SW 1271 (cell line): Measurements from ENCODE around the gene CD63.

Experiments
- DNase-seq, 2 experiments: peaks; one replicate each; lab custom pipeline; 2025; lab: John Stamatoyannopoulos, UW

Gene CD63

DNA sequence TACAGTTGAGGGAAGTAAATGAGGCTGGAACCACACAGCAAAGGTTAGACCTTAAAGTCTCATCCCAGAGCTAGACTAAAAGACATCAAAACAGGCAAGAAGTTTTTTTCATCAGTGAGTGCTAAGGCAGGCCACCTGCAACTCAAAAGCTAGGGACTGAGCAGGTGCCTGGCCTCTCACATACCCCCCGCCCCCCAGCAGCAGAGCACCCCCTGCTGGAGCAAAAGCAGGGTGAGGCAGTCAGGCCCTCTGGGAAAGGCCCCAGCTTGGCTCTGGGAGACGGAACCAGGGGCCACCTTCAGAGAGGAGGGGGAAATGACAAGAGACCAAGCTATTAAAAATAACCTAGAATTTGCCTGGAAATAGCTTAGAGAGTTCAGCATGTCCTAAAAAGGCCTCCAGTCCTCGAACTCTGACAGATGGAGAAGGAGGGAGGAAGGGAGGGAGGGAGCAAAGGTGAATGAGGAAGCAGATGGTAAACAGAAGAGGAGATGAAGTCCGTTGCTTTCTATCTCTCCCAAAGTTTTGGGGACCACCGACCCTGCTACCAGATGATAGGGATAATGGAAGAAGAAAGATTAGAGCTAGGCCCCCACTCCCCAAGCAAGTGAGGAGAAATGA lies 22.9 kb downstream of the CD63 start:
- no peak for DNase-seq

DNA sequence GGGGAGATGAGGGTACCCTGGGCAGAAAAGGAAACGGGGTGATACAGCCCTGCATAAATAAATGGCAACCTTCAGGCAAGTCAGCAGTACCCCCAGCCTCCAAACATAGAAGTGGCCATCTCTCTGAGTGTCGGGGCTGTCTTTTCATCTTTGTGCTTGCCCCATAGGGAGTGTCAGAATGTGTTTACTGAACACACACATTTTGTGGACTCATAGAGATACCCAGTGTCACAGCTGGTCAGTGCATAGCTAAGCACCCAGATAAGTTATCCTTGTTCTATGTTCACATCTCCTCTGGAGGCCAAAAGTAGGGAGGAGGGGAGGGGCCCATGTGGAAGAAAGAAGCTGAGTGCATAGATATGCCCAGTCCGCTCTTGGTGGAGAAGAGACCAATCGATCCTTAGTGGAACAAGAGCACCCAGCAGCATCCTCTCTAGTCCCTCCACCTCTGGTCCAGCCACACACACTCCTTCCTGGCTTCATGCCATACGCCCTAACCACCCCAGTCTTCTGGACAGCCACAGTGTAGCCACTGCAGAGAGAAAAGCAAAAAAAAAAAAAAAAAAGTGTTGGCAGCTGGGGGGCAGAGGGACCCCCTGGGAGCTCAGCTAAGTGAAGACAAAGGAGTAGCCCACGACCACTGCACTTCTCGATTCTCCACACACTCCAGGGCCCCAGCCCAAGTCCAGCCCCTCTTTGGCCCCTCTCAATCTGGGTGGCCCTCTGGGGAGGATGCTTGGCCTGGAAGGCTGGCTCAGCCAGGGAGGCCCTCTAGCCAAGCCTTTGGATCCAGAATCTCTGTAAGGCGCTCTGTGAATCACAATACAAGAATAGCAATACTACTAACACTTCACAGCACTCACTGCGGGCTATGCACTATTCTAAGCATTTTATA lies 23.7 kb downstream of the CD63 start:
- no peak for DNase-seq

DNA sequence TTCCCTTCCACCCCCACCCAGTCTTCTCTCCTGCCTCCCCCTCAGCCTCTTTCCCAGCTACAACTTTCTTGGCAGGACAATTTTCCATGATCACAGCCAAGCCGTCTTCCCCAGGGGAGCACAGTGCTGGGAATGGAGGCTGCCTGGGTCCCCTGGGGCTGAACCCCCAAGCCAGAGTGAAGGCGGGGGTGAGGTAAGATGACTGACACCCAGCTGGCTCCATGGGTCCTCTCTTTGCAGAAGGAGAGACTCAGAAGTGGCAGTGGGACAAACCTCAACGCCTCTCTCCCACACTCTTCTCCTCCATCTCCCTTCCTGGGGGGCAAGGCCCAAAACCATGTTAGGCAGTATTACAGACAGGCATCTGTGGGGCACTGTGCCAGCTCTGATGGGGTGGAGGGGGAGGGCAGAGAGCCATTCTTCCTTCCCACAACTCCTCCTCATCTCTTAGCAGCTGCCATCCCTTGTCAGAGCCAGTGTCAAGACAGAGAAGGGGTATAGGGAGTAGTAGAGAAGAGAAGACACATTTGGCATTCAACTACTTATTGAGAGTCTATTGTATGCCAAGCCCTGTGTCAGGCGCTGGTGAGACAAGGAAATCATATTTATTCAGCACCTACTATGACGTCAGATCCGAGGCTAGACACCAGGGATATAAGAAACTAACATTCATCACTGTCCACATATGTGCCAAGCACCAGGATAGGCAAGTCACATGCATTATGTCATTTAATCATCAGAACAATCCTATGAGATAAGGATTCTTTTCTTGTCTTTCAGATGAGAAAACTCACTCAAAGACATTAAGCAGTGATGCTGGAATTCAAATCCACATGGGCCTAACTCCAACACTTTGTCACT lies 24.7 kb downstream of the CD63 start:
- DNase-seq = no peak

DNA sequence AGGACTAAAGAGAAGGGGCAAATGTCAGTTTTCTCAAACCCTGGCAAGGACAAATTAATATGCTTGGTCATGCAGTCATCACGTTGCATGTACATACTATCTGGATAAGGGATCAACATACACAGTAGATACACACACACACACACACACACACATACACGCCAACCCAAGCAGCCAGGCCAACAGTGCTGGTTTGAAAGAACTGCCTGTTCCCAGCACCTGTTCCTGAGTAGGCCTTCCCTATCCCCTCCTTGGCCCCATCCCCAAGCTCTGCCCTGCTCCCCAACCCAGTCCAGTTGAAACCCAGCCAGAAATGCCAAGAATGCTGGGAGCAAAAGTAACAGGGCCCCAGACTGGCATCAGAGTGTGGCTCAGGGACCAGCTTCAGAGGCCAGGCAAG lies 25.5 kb downstream of the CD63 start:
- no peak for DNase-seq

DNA sequence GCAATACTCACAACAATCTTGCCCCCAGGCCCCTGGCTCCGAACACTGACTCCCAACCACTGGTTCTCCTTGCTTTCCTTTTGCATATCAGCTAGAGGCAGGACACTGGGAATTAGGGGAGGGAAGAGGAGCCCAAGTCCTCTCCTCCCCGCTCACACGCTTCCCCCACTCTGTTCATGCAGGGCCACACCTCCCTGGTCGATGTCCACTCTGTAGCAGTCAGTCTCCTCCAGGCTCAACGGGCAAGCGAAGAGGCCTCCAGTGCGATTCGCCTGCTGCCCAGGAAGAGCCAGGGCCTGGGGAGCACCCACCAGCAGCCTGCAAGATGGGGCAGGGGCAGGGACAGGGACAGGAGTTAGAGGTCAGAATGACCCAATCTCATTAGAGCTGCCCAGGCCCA lies 25.9 kb downstream of the CD63 start:
- DNase-seq = no peak

DNA sequence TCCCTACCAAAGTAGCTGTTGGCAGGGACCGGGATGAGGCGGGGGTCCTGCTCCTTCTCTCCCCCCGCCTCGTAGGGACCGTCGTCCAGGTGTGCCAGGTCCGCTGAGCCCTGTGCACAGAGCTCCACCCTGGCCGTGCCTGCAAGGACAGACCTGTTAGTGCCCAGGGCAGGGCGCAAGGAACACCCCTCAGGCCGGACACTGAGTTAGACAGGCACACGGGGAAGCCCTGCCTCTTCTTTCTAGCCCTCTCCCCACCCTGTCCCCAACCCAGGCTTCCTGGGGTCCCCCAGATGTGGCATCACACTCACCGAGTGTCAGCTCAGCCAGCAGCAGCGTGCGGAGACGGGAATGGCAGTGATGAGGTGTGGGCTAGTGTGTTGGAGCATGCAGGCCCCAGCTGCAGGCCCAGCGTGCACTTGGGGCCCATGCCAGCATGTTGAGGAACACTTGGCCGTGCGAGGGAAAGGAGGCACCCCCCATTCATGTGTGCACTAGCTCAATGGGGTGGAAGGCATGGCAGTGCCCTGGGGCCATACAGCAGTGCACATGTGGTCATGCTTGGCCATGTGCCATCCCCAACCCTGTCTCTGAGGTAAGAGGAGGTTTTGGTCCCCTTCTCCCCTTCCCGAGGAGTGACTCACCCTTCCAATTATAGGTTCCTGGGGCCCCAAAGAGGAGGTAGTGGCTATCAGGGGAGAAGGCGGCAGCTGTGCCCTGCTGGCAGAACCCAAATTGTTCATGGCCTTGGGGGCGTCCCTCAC lies 28.4 kb downstream of the CD63 start:
- DNase-seq = no peak

DNA sequence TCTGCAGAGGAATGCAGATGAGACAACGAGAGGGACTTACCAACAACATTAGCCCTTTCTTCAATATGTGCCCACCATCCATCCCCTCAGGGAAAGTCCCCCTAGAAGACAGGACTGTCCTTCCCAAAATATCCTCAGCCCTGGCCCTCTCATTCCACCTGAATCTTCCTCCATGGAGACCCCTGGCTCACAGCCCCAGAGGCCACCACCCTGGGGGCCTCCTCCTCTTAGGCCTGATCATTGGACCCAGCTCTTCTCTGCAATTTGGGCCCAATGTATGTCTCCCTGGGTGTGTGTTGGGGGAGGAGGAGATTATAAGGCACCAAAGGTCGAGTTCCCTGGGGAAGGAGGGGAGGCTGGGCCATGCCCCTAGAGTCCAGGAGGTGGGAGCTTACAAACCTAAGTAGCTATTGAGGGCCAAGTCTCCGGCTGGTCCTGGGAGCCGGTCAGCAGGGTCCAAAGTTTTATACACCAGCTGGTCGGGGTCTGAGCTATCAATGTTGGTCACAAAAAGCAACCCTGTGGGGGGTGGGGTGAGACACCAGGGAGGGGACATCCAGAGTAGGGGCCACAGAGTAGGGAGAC lies 29.2 kb downstream of the CD63 start:
- DNase-seq = no peak

DNA sequence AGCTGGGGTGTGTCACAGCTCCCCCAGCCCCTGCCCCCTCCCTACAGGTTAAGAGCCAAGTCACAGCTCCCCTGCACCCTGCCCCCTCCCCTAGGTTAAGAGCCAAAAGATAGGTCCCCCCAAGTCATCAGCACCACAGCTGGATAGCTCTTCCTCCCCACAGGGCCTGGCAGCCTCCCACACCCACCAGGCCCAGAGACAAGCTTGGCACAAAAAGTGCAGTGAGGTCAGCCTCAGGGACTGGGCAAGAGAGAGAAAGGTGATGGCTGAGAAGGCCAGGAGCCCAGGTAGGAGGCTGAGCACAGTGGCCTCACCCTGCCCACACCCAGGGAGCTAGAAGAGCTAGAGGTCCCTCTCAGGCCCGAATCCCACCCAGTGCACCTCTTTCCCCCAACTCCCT lies 29.8 kb downstream of the CD63 start:
- no peak for DNase-seq

DNA sequence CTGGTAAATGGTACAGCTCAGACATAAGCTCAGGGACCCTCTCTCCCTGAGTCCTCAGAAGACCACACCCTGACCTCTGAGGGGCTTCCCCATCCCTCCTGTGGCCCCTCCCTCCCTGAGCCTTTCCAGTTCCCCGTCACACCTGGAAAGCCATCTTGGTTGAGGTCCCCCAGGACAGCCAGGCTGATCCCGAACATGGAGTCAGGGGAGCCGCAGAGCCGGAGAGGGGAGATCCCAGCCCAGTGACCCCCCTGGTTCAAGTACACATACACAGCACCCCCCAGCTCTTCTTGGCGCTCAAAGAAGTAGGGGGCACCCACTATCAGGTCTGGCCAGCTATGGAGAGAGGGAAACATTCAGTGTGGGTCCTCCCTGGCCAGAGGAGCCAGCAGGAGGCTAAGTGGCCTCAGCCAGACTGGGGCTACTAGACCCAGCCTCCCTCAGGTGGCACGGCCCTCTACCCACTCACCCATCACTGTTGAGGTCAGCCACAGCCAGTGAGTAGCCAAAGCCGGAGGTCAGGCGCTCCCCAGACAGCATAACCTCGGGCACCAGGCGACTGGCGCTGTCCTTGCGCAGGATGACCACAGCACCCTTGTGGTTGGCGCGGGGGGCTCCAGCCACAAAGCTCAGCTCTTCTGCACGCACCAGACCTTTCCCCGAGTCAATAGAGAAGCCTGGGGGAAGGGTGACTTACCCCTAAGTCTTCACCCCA lies 30.4 kb downstream of the CD63 start:
- DNase-seq = no peak

DNA sequence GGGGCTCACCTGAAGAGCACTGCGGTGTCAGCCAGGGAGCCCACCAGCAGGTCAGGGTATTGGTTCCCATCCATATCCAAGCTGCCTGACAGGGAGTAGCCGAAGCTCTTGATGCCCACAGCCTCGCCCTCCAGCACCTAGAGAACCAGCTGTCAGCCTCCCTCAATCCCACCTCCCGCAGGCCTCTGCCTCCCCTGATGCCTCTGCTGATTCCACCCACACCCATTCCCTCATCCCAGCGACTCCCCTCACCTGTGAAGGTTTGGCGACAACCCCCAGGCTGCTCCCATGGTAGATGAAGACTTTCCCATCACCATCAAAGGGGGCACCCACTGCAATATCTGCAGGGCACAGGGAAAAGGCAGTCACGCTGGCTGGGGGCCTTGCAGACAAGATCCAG lies 31.1 kb downstream of the CD63 start:
- DNase-seq = no peak

DNA sequence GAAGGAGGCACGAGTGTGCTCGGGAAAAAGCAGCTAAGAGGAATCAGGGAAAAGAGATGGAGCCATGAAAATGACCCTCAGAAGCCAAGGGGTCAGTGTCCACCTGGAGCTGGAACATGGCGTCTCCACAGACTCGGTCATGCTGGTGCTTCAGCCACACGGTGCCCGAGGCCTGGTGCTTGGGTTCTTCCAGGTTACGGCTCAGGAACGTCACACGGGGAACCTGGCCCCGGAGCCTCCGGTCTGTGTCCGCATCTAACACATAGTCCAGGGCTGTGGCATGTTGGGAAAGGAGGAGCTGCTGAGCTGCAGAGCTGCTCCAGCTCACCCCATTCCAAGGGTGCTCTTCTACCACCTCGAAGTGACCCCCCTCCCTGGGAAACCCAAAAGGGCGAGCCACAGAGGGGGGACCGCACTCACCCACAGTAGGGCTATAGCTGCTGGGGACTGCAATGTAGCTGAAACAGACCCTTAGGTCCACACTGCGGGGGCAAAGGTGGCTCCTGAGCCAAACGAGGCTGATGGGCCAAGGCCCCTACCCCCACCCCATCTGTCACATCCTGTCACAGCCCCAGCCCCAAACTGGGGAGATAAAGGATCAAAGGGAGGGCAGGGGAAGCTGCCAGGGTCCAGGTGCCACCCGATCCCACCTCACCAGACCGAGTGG lies 31.9 kb downstream of the CD63 start:
- no peak for DNase-seq

DNA sequence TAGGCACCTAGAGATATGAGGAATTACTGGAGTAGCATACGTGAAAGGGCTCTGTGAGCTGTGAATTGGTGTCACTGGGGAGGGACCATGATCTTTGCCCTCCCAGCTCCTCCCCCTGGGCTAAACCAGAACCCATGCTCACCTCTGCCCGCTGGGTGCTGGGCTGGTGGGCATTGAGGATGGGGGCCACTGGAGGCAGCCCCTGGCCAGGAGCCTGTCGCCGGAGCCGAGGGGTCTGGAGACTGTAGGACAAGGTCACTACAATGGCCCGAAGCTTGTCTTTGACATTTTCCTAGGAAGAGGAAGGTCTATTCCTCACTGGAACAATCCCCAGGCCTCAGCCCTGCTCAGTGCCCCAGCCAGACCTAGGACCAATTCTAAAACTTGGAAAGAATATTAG lies 32.7 kb downstream of the CD63 start:
- DNase-seq = no peak

DNA sequence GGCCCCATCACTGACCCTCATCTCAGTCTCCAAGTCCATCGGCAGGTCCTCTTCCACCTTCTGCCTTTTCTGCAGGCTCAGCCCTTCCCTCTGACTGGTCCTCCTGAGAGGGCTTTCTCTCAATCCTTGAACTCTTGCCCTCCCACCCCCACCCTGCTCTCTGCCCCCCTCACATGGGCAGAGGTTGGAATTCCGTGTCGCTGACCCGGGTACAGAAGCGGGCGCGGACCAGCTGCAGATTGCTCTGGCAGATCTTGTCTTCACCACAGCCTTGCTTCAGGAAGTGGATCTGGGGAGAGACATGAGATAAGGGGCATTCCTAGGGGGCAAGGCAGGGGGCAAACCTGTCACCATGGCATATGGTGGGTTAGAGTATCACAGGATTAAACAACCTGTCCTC lies 33.5 kb downstream of the CD63 start:
- no peak for DNase-seq

DNA sequence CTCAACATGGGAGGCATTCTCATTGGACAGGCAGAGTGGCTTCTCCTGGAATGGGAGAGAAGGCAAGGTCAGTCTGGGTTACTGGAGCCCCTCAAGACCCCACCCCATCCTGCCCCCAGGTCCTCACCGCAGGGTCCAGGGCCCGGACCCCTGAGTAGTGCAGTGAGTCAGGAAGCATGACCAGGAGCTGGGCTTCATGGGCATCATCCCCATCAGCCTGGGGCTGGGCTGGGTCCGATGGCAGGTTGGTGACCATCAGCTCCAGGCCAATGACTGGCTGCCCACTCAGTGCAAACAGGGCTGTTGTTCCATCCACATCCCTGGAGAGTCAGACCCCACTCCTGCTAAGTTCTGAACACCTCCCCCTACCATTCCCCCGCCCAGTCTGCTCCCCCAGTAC lies 34.2 kb downstream of the CD63 start:
- no peak for DNase-seq

DNA sequence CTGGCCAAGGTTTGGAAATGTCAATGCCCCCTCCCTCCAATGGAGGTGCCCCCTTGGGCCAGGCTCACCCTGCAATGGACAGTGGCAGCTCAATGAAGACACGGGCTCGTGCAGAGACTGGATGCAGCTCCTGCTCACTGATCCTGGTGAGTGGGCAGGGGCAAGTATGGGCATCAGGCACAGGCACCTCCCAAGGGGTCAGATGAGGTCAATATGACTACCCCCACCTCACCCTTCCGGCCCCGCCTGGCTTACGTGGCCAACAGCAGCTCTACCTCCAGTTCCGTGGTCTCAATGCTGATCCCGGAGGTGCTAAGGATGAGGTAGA lies 34.7 kb downstream of the CD63 start:
- no peak for DNase-seq

DNA sequence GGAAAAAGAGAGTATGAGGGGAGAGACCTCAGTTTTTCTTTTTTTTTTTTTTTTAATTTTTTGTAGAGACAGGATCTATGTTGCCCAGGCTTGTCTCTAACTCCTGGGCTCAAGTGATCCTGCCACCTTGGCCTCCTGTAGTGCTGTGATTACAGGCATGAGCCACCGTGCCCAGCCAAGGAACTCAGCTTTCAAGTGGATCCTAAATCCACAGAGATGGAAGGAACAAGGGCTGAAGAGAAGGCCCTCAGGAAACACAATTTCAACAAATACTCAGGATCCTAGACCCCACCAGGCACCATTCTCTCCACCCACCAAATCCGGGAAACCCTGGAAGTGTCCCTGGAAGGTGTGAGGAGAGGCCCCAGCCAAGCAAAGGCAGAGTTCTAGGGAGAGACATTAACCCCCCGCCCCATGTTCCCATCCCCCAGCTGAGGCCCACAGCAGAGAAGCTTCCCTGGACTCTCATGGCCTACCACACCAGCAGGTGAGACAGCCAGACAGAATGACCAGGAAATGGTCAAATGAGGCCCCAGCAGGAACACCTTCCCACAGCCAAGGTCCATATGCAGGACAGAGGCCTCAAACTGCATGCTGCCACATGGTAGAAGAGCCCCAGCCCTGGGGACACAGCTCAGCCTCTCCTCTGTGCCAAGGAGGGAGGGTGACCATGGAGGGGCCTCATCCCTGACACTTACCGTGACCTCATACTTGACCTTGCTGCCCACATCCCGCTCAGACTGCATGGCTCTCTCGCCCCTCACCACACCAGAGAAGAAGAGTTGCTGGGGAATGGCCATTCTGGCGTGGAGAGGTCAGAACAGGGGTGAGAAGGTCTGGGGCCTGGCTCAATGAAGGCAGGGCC lies 35.3 kb downstream of the CD63 start:
- no peak for DNase-seq

DNA sequence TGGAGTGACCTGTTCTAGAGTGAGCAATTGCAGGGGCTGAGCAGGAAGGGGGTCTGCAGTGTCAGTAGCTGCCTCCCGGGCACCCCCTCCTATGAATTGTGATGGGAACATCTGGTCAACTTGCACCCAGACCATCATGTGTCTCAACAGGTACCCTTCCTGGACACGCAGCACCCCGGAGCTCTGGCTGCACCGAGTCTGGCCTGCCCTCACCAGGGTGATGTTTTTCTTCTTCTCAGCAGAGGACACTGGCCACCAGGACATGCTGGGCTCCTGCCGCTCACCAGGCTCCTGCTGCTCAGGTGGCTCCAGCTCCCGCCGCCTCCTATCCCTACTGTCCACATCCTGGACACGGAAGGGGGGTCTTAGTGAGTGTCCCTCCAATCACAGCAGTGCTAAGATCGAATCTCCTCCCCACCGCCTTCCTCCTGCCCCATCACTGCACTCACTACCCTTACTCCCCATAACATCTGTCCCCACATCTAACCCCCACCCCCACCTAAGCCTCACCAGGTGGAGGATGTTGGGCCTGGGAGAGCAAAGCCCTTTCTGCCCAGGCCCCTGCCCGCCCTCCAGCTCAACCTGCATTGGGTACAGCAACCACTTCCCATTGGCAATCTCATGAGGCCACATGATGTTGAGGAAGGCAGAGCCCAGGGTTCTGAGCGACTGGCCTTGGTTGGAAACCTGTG lies 36.0 kb downstream of the CD63 start:
- no peak for DNase-seq

DNA sequence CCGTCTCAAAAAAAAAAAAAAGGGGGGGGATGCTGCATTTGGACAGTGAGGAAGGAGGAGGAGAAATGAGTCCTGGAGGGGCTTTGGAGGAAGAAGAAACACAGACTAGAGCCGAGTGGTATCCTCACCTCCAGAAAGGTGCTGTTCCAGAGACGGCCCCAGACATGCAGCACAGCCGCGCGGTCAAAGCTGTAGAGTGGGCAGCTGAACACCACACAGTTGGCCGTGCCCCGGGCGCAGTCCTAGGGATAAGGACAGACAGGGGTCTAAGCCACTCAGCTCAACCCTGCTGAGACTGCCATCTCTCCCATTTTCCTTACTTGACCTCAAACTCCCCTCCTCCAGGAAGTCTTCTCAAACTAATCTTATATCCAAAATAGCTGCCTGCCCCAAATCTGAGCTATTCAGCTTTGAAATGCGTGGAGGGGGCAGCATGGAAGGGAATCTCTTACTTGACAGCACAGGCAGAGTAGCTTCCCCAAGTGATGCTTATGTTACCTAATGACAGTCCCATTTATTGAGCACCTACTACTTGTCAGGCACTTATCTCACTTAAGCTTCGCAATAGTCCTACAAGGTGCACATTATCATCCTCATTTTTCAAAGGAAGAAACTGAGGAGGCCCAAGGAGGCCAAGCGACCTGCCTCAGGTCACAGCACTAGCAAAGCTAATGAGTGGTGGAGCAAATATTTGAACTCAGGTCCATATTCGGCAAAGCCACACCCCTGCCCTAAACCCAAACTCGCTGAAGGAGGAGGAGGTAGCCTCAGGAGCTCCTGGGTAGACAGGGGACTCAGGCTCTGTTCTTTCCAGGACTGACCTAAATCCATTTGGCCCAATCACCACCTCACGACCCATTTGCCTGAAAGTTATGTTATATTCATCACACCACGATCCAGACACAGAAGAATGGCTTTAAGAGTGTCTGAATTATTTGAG lies 39.8 kb downstream of the CD63 start:
- DNase-seq = no peak
